ENCODE measurements around the gene RBM18.

DNA sequence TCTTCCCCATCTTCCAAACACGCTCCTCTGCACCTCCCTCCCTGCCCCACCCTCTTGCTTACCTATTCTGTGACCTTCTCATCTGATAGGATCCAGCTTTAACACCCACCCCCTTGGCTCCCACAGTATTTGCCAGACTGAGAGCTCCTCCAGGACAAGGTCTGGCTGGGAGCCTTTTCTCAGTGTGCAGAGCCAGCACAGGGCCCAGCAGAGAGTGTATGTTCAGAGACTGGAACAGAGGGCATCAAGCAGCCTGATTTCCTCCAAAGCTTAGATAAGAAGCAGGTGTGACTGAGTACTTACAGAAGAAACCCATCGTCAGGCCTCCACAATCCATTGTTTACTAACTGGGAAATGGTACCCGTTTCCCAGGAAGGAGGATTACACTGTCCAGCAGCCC, 62.5 kb downstream of the RBM18 start:
- TF ChIP-seq, protein P1, sequence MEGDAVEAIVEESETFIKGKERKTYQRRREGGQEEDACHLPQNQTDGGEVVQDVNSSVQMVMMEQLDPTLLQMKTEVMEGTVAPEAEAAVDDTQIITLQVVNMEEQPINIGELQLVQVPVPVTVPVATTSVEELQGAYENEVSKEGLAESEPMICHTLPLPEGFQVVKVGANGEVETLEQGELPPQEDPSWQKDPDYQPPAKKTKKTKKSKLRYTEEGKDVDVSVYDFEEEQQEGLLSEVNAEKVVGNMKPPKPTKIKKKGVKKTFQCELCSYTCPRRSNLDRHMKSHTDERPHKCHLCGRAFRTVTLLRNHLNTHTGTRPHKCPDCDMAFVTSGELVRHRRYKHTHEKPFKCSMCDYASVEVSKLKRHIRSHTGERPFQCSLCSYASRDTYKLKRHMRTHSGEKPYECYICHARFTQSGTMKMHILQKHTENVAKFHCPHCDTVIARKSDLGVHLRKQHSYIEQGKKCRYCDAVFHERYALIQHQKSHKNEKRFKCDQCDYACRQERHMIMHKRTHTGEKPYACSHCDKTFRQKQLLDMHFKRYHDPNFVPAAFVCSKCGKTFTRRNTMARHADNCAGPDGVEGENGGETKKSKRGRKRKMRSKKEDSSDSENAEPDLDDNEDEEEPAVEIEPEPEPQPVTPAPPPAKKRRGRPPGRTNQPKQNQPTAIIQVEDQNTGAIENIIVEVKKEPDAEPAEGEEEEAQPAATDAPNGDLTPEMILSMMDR (IDR thresholded peaks at IDR 0.05) = no peak
- no peak for TF ChIP-seq POLR2A (IDR thresholded peaks at IDR 0.05)
